Endothelial cell of umbilical vein (primary cell): ENCODE results near the gene TEX55.

Source experiments
- CTCF ChIP-seq, 2 donors: IDR thresholded peaks; 1 replicate in 1 of 2; 2 replicates in 1 of 2; pipeline ENCODE4 v1.5.1; 2011; ENCODE audit warnings: low read length in 2 of 2, mild to moderate bottlenecking in 2 of 2, moderate library complexity in 2 of 2, control low read depth in 1 of 2, inconsistent platforms in 1 of 2, low read depth in 1 of 2; ENCODE audit not compliant: insufficient read depth in 1 of 2; ENCODE audit errors: extremely low read depth in 1 of 2
- EZH2 ChIP-seq: IDR thresholded peaks from 2 replicates; pipeline ENCODE4 v1.6.1; 2012; ENCODE audit warnings: borderline replicate concordance, low read depth, mild to moderate bottlenecking, moderate library complexity, low read length, inconsistent platforms; ENCODE audit not compliant: severe bottlenecking
- JUN ChIP-seq: IDR thresholded peaks from 2 replicates; pipeline ENCODE4 v1.6.1; 2011; ENCODE audit warnings: borderline replicate concordance, low read depth; ENCODE audit not compliant: insufficient read length, insufficient read depth
- MAX ChIP-seq: IDR thresholded peaks from 2 replicates; pipeline ENCODE4 v1.6.1; 2011; ENCODE audit not compliant: insufficient read depth, insufficient read length

- TF ChIP-seq MAX (no peak), CTCF (IDR thresholded peaks at IDR 0.05; ENCODE audit: extremely low read depth in 1 of 2, insufficient read depth in 1 of 2, low read depth in 1 of 2, low read length in 2 of 2) (no peak), EZH2 (no peak), JUN (no peak)
Measured at GRCh38 chr3:119160815-119161214, 14.8 kb downstream of the TEX55 start.
